Neural cell (in vitro differentiated cells): ENCODE data around the gene GALK2. TPM values are rescaled to one million over a fixed set of nuclear protein-coding genes. Genes with fewer than 3 reads are reported as not detected.

Experiments
- H2AFZ ChIP-seq: fragments of 200-600, 300-800 bp; sonication (generic), shearing (Covaris generic); 2 replicates; pipeline ENCODE4 v1.6.0; 2014; ENCODE audit warnings: low read depth, mild to moderate bottlenecking, antibody characterized with exemption, low read length, moderate library complexity
- H3F3A ChIP-seq: fragments of 200-600 bp; shearing (Covaris generic); 2 replicates; pipeline ENCODE4 v1.6.1; 2016; ENCODE audit warnings: mild to moderate bottlenecking, moderate library complexity, mixed read lengths, antibody characterized with exemption, low read length; ENCODE audit not compliant: insufficient read depth, poor library complexity, severe bottlenecking
- H3K27ac ChIP-seq: fragments of 200-600, 300-800 bp; sonication (generic), shearing (Covaris generic); 2 replicates; pipeline ENCODE4 v1.5.1; 2014; ENCODE audit warnings: mild to moderate bottlenecking, low read length, moderate library complexity
- H3K27me3 ChIP-seq: fragments of 300-800, 200-600 bp; sonication (generic), shearing (Covaris generic); 2 replicates; pipeline ENCODE4 v1.6.0; 2014; ENCODE audit warnings: mild to moderate bottlenecking, low read depth, low read length, moderate library complexity; ENCODE audit not compliant: insufficient read depth
- H3K36me3 ChIP-seq: fragments of 300-800, 200-600 bp; sonication (generic), shearing (Covaris generic); 2 replicates; pipeline ENCODE4 v1.5.1; 2014; ENCODE audit warnings: mild to moderate bottlenecking, antibody characterized with exemption, low read length, moderate library complexity; ENCODE audit not compliant: insufficient read depth
- H3K4me2 ChIP-seq: fragments of 300-800, 200-600 bp; sonication (generic), shearing (Covaris generic); 2 replicates; pipeline ENCODE4 v1.6.0; 2014; ENCODE audit warnings: mild to moderate bottlenecking, low read length
- H3K4me3 ChIP-seq: fragments of 300-800, 200-600 bp; sonication (generic), shearing (Covaris generic); 2 replicates; pipeline ENCODE4 v1.5.1; 2014; ENCODE audit warnings: mild to moderate bottlenecking, low read length, moderate library complexity
- H3K79me2 ChIP-seq: fragments of 200-600 bp; shearing (Covaris generic); replicated peaks from 2 replicates; pipeline ENCODE4 v1.6.0; 2014; ENCODE audit warnings: mild to moderate bottlenecking, low read length, moderate library complexity; ENCODE audit not compliant: insufficient read depth
- H3K9ac ChIP-seq: fragments of 300-800, 200-600 bp; sonication (generic), shearing (Covaris generic); 2 replicates; pipeline ENCODE4 v1.6.1; 2016; ENCODE audit warnings: mild to moderate bottlenecking, low read length, mixed read lengths
- H3K9me2 ChIP-seq: fragments of 200-600 bp; shearing (Covaris generic); 2 replicates; pipeline ENCODE4 v1.6.1; 2016; ENCODE audit warnings: mild to moderate bottlenecking, low read length, mixed read lengths; ENCODE audit not compliant: insufficient read depth
- H3K9me3 ChIP-seq: fragments of 200-600, 300-800 bp; sonication (generic), shearing (Covaris generic); 2 replicates; pipeline ENCODE4 v1.6.1; 2016; ENCODE audit warnings: mild to moderate bottlenecking, mixed run types, low read length, moderate library complexity, mixed read lengths
- H4K20me1 ChIP-seq: fragments of 200-600 bp; shearing (Covaris generic); 2 replicates; pipeline ENCODE4 v1.6.1; 2016; ENCODE audit warnings: mild to moderate bottlenecking, mixed run types; ENCODE audit not compliant: insufficient read depth
- CTCF ChIP-seq: fragments of 450-650 bp; IDR thresholded peaks from 2 replicates; pipeline ENCODE4 v1.5.1; 2014; ENCODE audit warnings: antibody characterized with exemption, mild to moderate bottlenecking, moderate library complexity; ENCODE audit not compliant: poor library complexity, severe bottlenecking
- EZH2 ChIP-seq: fragments of 200-600, 300-800 bp; shearing (Covaris generic), sonication (generic); IDR thresholded peaks from 2 replicates; pipeline ENCODE4 v1.6.1; 2014; ENCODE audit warnings: antibody characterized with exemption, low read length, borderline replicate concordance, mild to moderate bottlenecking; ENCODE audit not compliant: insufficient read depth, poor library complexity, severe bottlenecking
- MXI1 ChIP-seq: fragments of 450-650 bp; conservative IDR thresholded peaks from 2 replicates; pipeline ENCODE4 v1.6.1; 2014; ENCODE audit warnings: antibody characterized with exemption, mild to moderate bottlenecking; ENCODE audit not compliant: poor library complexity, severe bottlenecking
- POLR2AphosphoS5 ChIP-seq: IDR thresholded peaks from 2 replicates; pipeline ENCODE4 v1.6.1; 2012
- RAD21 ChIP-seq: fragments of 450-650 bp; conservative IDR thresholded peaks from 2 replicates; pipeline ENCODE4 v1.6.1; 2014; ENCODE audit warnings: antibody characterized with exemption, mild to moderate bottlenecking, moderate library complexity
- REST ChIP-seq: IDR thresholded peaks from 2 replicates; pipeline ENCODE4 v1.6.1; 2012; ENCODE audit warnings: borderline replicate concordance
- TAF1 ChIP-seq: IDR thresholded peaks from 2 replicates; pipeline ENCODE4 v1.6.1; 2012; ENCODE audit warnings: low read depth
- polyA minus RNA-seq: library from RNA; depleted of rRNA, polyadenylated mRNA; stranded (reverse); fragments of >200 nt; gene quantifications from 2 replicates; pipeline ENCODE4 v1.2.3, GENCODE V29; 2014
- polyA plus RNA-seq: library from polyadenylated mRNA; depleted of rRNA; stranded (reverse); fragments of >200 nt; gene quantifications from 2 replicates; pipeline ENCODE4 v1.2.3, GENCODE V29; 2014

GALK2 gene
- polyA plus RNA-seq (26.3 and 33.3 TPM in 2 replicates), polyA minus RNA-seq (63.3 and 67.4 TPM in 2 replicates)

- H3K4me2 ChIP-seq: peak within 1 kb of the TSS; percentile 42
- peaks cover under 1% of the 10 kb centered on the region for H3K79me2 ChIP-seq
- H4K20me1 ChIP-seq: no peaks in the 10 kb centered on the region
- peak within 1 kb of the TSS; percentile 66 for H3K9ac ChIP-seq
- no peaks in the 10 kb centered on the region for H3F3A ChIP-seq
- H3K27me3 ChIP-seq: no peaks in the 10 kb centered on the region
- H3K9me2 ChIP-seq: no peaks in the 10 kb centered on the region
- no peaks in the 10 kb centered on the region for H3K36me3 ChIP-seq
- H3K27ac ChIP-seq: peak within 1 kb of the TSS; percentile 67
- peak within 1 kb of the TSS; percentile 70 for H3K4me3 ChIP-seq
- peak within 1 kb of the TSS; percentile 53 for H2AFZ ChIP-seq
- no peaks in the 10 kb centered on the region for H3K9me3 ChIP-seq
- TF ChIP-seq CTCF (no peak), EZH2 (no peak), MXI1 (peak; percentile 86), RAD21 (peak; percentile 24)
Observed at GRCh38 chr15:49169880-49170597, at the start of gene GALK2. TSS of gene GALK2 (plus strand) at chr15:49170247. CDS start at chr15:49170323, 76 bp downstream.

GRCh38 chr15:49120832-49121231 is 49.2 kb upstream of the GALK2 start:
- no peaks in the 10 kb centered on the region for H3K36me3 ChIP-seq
- no peaks in the 10 kb centered on the region for H3K9me2 ChIP-seq
- no peaks in the 10 kb centered on the region for H3F3A ChIP-seq
- no peak overlapping the region for H3K4me2 ChIP-seq
- no peaks in the 10 kb centered on the region for H3K9me3 ChIP-seq
- H2AFZ ChIP-seq: no peak overlapping the region
- no peak overlapping the region for H3K4me3 ChIP-seq
- H3K27me3 ChIP-seq: no peaks in the 10 kb centered on the region
- H3K27ac ChIP-seq: no peak overlapping the region
- H3K9ac ChIP-seq: no peak overlapping the region
- H3K79me2 ChIP-seq: no peaks in the 10 kb centered on the region
- TF ChIP-seq TAF1: no peak
- no peak for TF ChIP-seq MXI1
- TF ChIP-seq REST: no peak
- TF ChIP-seq CTCF: no peak
- no peak for TF ChIP-seq POLR2AphosphoS5
- H4K20me1 ChIP-seq: no peaks in the 10 kb centered on the region
